OCI-LY3 (cell line): ENCODE data around the gene UGT1A1.

ENCODE experiments used
- CTCF ChIP-seq: fragments of 200-600, 300-600 bp; sonication (generic); IDR thresholded peaks from 2 replicates; pipeline ENCODE4 v1.5.1; 2014; ENCODE audit warnings: antibody characterized with exemption, low read length, low read depth
- EZH2phosphoT487 ChIP-seq: fragments of 200-600 bp; shearing (Covaris generic); IDR thresholded peaks from 2 replicates; pipeline ENCODE4 v1.6.1; 2018; ENCODE audit warnings: antibody characterized with exemption, mixed run types, low read depth

- no peak for TF ChIP-seq CTCF
- no peak for TF ChIP-seq EZH2phosphoT487
These were observed 55.8 kb downstream of the UGT1A1 start for GRCh38 chr2:233815861-233816260.
